Measurements from ENCODE around the gene NAP1L4.

Gene NAP1L4, protein sequence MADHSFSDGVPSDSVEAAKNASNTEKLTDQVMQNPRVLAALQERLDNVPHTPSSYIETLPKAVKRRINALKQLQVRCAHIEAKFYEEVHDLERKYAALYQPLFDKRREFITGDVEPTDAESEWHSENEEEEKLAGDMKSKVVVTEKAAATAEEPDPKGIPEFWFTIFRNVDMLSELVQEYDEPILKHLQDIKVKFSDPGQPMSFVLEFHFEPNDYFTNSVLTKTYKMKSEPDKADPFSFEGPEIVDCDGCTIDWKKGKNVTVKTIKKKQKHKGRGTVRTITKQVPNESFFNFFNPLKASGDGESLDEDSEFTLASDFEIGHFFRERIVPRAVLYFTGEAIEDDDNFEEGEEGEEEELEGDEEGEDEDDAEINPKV

DNA sequence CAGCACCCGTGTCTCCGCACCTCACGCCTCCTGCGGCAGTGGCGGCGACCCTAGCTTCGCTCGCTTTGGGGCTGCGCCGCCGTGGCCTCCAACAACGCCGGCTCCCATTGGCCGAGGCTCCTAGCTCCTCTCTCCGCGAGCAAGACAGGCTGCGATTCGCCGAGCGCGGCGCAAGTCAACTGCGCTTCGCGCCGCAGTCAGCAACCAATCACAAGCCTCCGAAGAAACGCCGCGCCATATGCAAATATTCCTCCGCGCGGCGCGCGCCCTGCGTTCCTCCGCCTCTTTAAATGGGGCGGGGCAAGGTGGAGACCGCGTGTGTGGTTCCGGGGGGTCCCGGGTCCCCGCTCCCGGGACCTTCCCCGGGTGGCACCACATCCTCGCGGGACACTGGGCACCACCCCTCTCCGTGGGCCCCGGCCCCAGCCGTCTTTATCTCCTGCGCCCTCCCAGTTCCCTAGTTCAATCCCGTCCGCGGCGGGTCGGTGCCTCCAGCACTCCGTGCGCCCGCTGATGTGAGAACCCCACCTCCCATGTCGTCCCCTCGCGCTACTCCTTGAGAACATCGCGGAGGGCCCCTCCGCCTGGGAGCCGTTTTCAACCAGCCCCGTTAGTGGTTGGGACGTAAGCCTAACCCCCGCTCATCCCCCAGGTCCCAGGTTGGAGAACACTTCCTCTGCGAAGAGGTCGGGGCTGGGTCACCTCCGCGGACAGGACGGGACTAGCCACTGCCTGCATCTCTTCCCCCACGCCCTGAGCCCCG is at the start of gene NAP1L4:
TSS of gene NAP1L4 (minus strand) at position 96 of the 763 bp plus-strand sequence. CDS start 13,109 bp downstream, outside the sequence.
- DNase-seq: peak; percentile 66

DNA sequence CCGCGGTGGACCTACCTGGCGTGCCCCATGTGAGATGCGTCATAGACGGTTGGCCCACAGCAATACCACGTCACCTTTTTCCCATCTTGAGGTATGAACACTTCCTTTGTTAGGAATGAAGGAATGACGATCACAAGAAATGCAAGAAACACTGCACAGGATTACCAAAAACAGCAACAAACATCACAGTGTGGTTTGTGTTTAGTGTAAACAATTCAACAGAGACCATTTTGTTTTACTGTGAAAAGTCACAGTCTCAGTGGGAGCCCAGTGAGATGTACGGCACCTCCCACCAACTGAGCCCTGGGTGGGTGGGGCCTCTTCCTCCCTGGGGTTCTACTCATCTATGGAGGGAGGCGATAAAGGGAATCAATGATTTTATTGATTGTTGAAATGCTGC is 48.8 kb upstream of the NAP1L4 start:
- no peak for DNase-seq

DNA sequence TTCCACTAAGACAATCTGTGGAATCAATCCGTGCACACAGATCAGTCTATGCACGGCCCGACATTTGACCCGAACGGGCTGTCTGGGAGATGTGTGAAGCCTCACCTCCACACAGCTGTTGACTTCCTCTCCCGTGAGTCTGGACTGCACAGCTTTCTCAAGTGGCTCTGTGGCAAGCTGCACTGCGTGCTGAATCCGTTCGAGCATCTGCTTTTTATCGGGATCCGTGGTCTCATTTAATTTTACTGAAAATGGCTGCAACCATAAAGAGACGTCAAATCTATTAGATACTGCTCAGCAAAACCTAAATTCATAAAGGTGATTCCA is 45.8 kb upstream of the NAP1L4 start:
- peak; percentile 43 for DNase-seq

DNA sequence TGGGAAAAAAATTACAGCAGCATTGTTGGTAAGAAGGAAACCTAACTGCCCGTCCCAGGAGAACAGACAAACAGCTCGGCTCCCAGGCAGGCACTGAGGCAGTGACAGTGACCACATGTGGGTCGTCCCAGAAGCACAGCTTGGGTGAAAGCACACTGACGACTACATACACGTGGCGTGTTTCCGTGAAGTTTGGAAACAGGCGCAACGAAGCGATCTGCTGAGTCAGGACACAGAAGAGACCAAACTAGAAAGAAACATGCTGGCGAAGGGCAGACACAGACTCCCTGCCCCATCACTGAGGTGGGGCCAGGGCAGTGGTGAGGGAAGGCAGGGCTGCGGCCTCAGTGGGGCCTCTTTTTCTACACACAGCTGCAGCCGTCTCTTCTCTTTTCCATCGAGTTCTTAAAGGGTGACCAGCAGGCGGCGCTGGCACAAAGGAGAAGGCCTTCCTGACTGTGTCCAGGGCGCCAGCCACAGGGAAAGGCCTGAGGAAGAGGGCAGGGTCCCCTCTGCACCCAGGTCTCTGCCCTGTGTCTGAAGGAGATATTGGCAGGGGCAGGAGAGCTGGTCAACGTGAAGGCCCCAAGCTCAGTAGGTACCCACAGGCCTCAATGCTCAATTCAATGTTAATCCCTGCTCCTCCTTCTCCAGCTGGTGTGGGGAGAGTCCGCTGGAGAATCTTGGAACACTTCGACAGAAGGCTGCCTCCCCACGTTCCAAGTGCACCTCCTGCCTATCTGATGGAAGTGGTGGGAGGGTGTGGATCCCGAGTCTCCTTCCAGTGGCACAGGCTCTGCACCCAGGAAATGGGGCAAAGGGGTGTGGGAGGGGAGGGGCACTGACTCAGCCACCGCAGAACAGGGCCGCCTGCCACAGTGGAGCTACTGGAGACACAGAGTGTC is 45.2 kb upstream of the NAP1L4 start:
- DNase-seq: no peak

DNA sequence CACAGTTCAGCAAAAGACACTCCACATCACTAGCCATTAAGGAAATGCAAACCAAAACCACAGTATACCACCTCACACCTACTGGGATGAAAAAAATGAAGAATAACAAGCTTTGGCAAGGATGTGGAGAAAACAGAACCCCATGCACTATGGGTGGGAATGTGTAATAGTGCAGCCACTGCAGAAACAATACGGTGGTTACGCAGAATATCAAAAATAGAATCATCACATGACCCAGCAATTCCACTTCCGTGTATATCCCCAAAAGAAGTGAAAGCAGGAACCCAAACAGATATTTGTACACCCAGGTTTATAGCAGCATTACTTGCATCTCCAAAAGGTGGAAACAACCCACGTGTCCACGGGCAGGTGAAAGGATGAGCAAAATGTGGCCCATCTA is 44.3 kb upstream of the NAP1L4 start:
- no peak for DNase-seq

DNA sequence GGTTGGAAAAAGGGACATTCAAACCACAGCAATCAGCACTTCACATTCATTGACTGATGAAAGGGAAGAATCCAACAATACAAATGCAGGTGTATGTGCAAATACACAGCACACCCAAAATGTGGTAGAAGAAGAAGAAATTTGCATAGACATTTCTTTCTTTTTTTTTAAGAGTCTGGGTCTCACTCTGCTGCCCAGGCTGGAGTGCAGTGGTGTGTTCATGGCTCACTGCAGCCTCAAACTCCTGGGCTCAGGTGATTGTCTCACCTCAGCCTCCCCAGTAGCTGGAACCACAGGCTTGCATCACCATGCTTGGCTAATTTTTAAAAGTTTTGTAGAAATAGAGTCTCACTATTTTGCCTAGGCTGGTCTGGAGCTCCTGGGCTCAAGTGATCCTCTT is 43.2 kb upstream of the NAP1L4 start:
- DNase-seq: no peak

DNA sequence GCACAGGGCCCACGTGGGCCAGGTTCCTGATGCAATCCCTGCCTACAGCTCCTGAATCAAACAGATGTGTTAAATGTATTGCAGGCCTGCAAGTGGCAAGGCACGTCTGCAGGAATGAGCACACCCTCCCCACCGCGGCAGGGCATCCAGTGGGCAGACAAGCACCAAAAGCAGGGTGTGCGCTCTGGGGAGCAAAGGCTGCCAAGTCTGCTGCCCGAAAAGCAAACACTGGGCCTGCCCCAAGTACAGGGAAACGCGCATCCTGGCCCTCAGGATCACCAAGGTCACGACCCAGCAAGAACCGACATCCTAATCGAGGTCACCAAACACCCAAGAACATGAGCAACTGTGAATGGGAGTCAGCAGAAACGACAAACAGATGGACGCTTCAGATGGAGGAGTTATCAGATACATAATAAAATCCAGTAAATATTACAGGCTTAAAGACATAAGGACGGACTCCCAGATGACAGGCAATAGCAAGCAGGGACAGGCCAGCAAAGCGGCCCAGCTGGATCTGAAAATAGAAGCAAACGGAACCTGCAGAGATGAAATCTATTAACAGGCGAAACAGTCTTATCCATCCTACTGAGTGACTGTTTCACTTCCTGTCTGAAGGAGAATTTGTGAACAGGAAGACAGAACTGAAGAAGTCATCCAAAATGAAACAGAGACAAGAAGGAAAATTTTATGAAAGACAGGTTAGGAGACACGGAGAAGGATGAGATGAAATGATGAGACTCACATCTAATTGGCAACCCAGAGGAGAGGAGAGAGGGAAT is 38.4 kb upstream of the NAP1L4 start:
- peak; percentile 67 for DNase-seq

DNA sequence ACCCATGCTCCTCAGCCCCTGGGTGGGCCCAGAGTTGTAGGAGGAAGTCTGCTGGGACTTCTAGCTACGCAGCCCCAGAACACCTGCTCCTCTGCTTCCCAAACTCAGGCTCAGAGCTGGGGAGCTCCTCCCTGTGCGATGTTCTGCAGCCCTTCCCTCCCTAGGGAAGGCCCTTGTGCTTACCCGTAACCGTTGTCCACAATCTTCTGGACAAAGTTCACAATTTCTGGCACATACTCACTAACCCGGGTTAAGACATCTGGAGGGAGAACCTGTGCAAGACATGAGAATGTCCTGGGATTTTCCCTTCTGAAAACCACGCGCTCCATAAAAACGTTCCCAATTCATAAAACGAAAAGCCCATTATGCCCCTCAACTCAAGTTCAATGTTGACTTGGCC is 36.7 kb upstream of the NAP1L4 start:
- no peak for DNase-seq

DNA sequence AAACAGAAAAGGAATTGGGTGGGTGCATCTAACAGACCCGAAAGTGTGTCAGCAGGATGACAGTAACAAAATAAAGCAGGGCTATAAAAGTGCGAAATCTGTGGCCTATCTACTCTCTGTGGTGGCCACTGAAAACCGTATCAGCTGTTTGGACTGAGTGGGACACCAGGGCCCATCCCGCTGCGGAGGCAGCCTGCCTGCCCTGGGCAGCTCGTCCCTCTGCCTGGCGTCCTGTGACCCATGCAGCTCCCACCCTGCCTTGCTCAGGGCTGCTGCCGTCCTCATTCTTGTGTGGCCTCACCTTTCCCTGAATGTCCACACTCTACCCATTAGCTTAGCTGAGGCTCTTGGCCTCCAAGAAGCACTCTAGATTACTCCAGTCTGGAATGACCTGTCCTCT is 34.7 kb upstream of the NAP1L4 start:
- DNase-seq: no peak

DNA sequence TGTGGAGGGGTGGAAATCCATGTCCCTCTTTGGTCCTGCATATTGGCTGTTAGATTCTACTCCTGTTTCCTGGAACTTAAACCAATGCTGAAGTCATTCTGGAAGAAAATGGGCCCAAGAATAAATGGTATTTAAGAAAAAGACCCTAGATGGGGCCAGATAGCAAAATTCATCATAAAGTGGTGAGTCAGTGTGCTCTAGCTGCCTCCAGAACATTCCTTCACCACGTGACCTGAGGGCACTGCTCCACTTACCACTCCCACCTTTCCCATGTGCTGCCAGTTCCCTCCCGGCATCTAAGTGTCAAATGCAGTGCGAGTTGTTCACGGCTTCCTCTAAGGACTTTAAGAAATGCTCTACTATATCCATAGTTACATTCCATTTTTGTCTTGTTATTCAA is 30.9 kb upstream of the NAP1L4 start:
- no peak for DNase-seq

DNA sequence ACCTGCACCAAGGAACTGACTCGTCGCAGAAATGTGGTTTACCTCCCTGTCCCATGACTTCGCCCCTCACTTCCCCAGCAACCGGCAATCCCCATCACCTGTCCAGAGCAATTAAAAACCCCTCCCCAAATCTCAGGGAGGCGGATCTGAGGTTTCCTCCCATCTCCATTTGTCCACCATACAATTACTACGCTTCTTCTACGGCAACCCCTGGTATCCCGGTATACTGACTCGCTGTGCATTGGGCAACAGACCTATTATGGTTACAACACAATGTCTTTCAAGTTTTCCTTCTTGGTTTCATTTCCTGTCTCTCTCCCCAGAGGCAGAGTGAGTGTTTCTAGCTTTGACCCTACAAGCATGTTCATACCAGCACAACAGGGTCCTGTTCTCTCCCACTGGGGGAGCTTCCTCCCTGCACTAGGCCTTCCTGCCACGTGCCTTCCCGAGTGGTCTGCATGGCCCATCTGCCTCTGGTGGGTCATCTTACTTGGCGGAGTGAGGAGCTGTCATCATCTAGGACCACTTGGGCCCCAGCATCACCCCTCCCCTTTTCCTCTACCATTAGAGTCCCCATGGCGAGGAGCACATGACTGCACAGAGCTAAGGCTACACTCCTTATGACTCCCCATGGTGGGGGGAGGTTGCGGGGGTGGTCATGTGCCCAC is 30.3 kb upstream of the NAP1L4 start:
- DNase-seq: no peak

DNA sequence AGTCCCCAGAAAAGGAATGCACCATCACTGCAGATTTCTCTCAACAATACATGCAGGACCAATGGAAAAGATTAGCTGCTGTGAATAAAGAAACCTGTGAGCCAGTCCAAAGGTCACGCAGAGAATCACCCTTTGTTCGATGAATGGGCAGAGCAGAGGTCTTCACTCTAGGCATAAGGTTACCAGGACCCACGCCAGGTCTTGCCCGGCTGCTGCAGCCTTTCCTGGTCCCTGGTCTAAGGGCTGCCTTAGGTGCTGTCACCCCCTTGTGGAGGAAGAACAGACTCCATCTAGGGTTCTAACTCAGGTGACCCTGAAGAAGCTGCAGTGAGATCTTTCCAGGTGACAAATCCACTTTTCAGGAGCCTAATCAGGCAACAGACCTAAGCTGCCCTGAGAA is 29.0 kb upstream of the NAP1L4 start:
- no peak for DNase-seq

DNA sequence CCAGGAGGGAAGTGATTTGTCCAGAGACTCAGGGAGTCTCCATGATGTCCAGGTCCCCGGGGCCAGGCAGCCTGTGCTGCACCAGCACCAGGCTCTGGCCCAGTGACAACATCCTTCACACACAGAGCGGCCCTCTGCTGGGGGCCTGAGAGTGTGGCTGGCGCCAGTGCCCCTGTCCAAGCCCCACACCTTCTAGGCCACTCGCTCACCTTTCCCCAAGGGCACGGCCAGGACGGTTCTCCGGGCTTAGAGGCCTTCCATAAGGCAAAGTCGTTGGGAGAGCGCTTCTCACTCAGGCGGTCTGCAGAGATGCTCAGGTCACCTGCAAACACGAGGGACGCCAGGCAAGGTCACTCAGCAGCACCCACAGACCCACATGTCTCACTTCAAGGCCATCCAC is 27.9 kb upstream of the NAP1L4 start:
- DNase-seq: no peak

DNA sequence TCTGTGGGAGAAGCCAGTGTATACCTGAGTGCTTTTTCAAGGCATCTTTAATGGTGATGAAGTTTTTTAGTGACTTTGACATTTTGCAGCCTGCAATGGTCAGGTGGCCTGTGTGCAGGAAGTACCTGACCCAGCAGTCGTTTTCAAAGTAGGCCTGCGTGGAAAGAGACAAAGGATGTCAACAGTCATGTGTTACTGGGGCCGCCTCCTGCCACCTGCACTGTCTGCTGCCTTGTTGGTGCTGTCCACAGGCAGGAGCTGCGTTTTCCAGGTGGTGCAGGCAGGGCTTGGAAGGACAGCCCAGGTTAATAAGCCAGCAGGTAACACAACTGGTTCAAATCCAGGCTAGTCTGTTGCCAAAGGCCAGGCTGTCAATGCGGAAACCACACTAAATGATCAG is 26.5 kb upstream of the NAP1L4 start:
- no peak for DNase-seq

DNA sequence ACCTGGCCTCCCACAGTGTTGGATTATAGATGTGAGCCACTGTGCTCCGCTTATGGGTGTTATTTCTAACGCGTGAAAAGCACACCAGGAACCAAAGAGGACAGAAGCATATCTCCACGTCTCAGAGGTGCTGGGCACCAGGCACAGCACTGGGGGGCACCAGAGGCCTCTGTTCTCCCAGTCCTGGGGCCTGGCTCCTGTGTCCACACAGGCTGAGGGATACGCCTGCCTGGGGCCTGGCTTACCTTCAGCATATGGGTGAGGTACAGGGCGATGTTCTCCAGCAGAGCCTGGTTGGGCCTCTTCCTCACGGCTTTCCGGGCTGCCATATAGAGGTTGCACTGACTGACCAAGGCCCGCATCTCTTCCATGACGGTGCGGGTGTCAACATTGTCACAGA is 24.7 kb upstream of the NAP1L4 start:
- DNase-seq: no peak

DNA sequence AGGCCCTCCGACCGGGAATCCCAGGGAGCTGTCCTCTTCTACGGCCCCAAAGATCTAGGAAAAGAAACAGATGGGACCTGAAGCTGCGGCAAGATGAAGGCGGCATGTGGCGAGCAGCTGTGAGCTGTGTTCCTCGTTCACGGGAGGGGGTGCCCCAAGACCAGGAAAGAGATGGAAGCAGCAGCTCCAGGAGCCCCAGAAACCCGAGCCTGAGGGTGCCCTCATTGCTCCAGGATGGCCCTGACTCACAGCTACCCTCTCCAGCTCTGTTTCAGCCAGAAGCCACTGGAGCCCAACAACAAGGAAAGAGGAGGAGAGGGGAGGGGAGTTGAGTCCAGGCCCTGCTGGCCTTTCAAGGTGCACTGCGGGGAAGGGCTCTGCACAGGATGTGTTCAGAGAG is 23.7 kb upstream of the NAP1L4 start:
- DNase-seq: no peak

DNA sequence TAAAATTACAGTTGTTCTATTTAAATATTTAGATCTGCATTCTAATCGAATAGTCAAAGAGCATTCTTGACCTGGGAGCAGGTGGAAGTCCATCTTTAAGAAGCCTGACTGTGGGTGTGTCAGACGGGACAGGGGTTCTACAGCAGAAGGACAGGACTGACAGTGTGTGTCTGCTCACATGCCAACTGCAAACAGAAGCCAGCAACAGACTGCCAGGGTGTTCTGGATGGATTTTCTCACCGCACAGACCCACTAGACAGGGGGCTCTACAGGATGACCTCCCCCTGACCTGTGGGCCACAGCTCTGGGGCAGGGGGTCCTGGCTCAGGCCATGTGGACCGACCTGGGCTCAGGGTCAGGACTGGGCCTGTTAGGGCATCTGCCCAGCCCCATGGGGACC is 22.8 kb upstream of the NAP1L4 start:
- DNase-seq: no peak

DNA sequence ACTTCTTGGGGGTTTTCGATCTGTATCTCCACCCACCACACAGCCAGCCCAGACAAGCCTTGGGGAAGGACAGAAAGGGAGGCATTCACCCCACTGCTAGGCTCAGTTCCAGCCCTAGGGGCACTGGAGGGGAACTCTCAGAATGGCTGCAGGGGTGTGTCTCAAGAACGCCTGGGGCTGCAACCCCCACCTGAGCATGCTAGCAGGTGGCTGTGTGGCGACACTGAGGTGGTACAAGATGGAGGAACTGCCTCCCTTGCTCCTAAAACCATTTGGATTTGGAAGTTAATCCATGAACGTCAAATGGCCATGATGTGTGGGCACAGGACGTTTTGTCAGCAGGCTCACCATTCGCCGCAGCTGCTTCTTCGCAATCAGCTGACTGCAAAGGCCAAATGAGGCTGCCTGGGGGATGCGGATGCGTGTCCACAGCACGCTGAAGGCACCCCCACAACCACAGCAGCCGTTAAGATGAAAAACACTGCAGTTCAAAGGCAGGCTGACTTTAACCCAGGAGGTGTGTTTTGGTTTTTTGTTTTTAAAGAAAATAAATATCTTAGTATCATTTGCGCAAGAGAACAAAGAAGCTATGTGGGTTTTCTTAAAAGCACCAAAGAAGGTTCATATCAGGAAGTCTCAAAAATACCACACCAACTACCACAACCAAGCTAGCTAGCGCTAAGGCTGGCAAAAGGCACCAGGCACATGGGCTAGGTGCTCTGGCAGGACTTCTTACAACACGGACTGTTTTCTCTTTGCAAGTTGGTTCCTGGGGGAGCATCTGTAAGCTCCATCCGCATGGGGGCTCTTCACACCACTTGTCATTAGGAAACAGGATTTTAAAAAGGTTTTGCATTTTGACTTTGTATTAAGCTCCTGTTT is 22.2 kb upstream of the NAP1L4 start:
- no peak for DNase-seq

DNA sequence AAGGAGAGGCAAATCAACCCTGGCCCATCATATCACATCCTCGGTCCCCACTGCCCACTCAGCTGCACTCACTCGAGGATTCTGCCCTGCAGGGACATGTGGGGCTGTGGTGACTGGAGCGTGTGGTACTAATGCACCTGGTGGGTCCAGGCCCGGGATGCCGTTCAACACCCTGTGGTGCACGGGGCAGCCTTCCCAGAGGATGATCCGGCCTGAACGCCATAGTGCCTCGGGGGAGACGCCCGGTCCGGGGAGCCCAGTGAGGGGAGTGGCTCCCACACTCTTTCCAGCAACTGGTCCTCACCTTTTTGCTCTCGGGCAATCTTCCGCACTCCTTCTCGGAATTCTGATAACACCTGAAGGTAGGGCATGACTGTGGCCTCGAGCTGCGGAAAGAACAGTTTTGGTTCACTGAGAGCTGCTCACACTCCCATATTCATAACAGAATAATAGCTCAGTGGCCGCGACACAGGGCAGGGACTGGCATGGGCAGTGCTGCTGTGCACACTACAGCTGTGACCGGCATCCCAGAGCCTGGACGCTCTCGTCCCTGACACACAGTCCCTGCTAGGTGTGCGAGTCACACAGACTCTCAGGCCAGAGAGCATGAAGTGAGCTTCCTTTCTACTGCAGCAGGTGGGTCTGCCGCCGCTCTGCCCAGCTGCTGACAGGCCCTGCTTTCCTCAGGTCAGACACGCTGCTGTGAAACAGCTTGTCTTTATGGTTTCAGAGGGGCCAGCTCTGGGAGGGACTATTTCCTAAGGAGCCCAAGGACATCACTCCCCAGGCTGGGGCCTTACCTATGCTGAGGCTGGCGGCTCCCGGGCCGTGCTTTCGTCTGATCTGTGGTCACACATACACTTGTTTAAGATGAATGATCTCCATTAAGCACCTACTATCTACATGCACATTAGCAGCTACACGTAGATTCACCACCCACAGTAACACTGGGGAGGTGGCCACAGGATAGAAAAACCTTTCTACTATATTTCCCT is 20.1 kb upstream of the NAP1L4 start:
- DNase-seq: no peak

Data from NCI-H524 treated with DMSO at 0.1 percent for 48 hours (cell line).